Measurements from ENCODE around the gene RIMBP2. TPM values are rescaled to one million over a fixed set of nuclear protein-coding genes. Genes with fewer than 3 reads are reported as not detected.
A peak's percentile ranks its signal among the peaks of the same experiment; 100 is the strongest.

Gene RIMBP2
- total and polyA plus RNA-seq, 2 experiments from 2014 or later: 0.31 to 0.37 TPM

- no peak for TF ChIP-seq CTCF (conservative IDR thresholded peaks at IDR 0.05; ENCODE audit: low read depth in 2 of 2)
- no peak for TF ChIP-seq REST (IDR thresholded peaks at IDR 0.05; ENCODE audit: unreplicated experiment)
- TF ChIP-seq ZNF114 (CRISPR knock-in tag; IDR thresholded peaks at IDR 0.05): no peak
- no peak for TF ChIP-seq POLR2AphosphoS5 (IDR thresholded peaks at IDR 0.05; ENCODE audit: low read depth)
- TF ChIP-seq STAT1 (IDR thresholded peaks at IDR 0.05; ENCODE audit: unreplicated experiment): no peak
- TF ChIP-seq ETS1 (IDR thresholded peaks at IDR 0.05): no peak
- no peak for TF ChIP-seq JUNB (IDR thresholded peaks at IDR 0.05; ENCODE audit: unreplicated experiment)
- no peak for TF ChIP-seq EZH2 (IDR thresholded peaks at IDR 0.05; ENCODE audit: low read depth, unreplicated experiment)
- TF ChIP-seq ZNF331 (CRISPR knock-in tag; IDR thresholded peaks at IDR 0.05; ENCODE audit: low read depth): no peak
- no peak for TF ChIP-seq CREB1 (CRISPR knock-in tag; IDR thresholded peaks at IDR 0.05; ENCODE audit: low read depth)
Measured at GRCh38 chr12:130714591-130715149, 1.4 kb downstream of the RIMBP2 start (continued).

GRCh38 chr12:130714091-130714590 is 2.0 kb downstream of the RIMBP2 start:
- Histone ChIP-seq H3K27me3 (ENCODE audit: insufficient read depth) (peaks cover 66% of the 10 kb centered on the region), H2AFZ (no peak overlapping the region), H3K9me2 (ENCODE audit: insufficient read depth) (no peaks in the 10 kb centered on the region), H4K20me1 (replicated peaks; ENCODE audit: insufficient read depth) (no peaks in the 10 kb centered on the region), H3F3A (replicated peaks; ENCODE audit: low read depth) (no peaks in the 10 kb centered on the region), H3K4me1 (ENCODE audit: insufficient read depth) (peaks cover 6% of the 10 kb centered on the region; the same call in 1 of the 2 replicates), H3K4me2 (peak overlapping the region; percentile 83; the same call in 1 of the 2 replicates), H3K4me3 (peak overlapping the region; percentile 74), H3K36me3 (ENCODE audit: insufficient read depth) (no peaks in the 10 kb centered on the region), H3K79me2 (replicated peaks; ENCODE audit: insufficient read depth) (no peaks in the 10 kb centered on the region), H3K27ac (ENCODE audit: low read depth) (no peak overlapping the region)
- no peak for TF ChIP-seq JUNB (IDR thresholded peaks at IDR 0.05; ENCODE audit: unreplicated experiment)
- H3K36me3 Mint-ChIP-seq (ENCODE audit: low read depth): peaks cover 19% of the 10 kb centered on the region
- peak; percentile 22 for DNase-seq (ENCODE audit: low spot score)
- peaks cover 2% of the 10 kb centered on the region; the same call in 1 of the 3 replicates for H3K4me1 Mint-ChIP-seq
- H3K4me3 Mint-ChIP-seq: peak overlapping the region; percentile 37; the same call in 2 of the 3 replicates
- H3K9me3 Mint-ChIP-seq: peaks cover 78% of the 10 kb centered on the region
- H3K27me3 Mint-ChIP-seq (ENCODE audit: insufficient read depth, low read depth, poor library complexity): peaks cover 48% of the 10 kb centered on the region
- peak; percentile 27 for ATAC-seq
- H3K27ac Mint-ChIP-seq: no peak overlapping the region
